M059J (cell line): ENCODE data around the gene CLDN14. TPM values are rescaled to one million over a fixed set of nuclear protein-coding genes. Genes with fewer than 3 reads are reported as not detected.
A peak's percentile ranks its signal among the peaks of the same experiment; 100 is the strongest.

Experiments
- DNase-seq: peaks from one replicate; pipeline ENCODE4 v3.0.0-alpha.2; 2012; ENCODE audit warnings: low read depth
- total RNA-seq: library from RNA; depleted of rRNA; stranded (reverse); fragments of >200 nt; shearing (Covaris generic); gene quantifications from 2 replicates; pipeline ENCODE4 v1.2.3, GENCODE V29; 2014; rRNA removed

Gene CLDN14
- total RNA-seq, 1 experiment from 2014 or later, result not detected

GRCh38 chr21:36433059-36433709 lies 46.7 kb downstream of the CLDN14 start:
- DNase-seq, result no peak

DNA sequence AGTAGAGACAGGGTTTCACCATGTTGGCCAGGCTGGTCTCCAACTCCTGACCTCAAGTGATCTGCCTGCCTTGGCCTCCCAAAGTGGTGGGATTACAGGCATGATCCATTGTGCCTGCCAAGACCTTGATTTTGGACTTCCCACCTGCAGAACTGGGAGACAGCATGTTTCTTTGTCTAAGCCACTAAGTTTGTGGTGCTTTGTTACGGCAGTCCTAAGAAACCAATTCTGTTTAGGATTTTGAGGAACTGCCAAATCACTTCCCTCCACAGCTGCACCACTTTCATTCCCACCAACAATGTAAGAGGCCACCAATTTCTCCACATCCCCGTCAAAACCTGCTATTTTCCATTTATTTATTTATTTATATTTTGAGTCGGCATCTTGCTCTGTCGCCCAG lies 48.7 kb downstream of the CLDN14 start:
- no peak for DNase-seq

DNA sequence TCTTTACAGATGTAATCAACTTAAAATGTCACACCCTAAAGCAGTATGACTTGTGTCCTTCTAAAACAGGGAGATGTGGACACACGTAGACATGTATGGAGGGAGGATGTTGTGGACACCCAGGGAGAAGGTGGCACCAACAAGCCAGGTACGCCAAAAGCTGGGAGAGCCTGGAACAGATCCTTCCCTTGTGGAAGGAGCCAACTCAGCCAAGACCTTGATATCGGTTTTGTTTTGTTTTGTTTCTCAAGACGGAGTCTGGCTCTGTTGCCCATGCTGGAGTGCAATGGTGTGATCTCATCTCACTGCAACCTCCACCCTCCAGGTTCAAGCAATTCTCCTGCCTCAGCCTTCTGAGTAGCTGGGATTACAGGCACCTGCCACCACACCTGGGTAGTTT lies 49.1 kb downstream of the CLDN14 start:
- peak; percentile 54 for DNase-seq

DNA sequence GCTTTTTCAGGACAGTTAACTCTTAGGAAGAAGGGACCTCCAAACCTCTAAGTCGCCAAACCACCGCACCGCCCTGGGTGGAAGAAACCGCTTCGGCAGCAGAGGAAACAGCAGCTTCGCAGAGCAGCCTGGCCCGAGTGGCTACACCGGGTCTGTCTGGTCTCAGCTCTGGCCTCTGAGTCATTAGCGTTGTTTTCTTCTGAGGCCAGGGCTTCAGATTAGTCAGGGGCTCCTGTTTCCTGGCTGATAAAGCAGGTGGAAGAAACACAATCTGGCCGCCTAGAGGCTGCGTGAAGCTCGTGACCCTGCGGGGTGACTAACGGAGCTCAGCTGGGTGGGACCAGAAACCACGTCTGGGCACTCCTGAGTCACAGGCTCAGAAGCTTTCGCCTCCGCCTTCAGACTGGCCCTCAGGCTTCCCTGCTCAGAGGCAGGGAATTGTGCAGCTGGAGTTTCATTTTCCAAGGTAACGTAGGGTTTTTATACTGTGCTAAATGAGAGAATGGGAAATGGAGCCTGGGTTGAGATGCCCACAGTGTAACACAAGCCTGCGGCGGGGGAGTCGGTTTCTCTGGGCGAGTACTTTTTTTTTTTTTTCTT lies 49.9 kb downstream of the CLDN14 start:
- peak; percentile 100 for DNase-seq

GRCh38 chr21:36428761-36429432 lies 51.0 kb downstream of the CLDN14 start:
- DNase-seq, result peak; percentile 26

DNA sequence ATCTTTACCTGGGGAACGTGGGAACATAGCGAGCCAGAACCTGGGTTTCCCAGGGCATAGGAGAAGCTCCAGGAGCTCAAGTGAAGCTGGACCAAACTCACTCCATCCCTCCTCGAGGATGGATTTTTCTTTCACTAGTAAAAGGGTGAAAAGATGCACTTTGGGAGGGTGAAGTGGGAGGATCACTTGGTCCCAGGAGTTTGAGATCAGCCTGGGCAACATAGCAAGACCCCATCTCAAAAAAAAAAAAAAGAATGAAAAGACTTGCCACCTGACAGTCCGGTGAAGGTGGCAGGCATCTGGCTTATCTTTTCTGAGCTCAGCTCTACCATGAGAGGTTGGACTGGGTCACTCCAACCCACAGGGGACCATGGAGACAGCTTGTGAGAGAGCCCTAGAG lies 52.4 kb downstream of the CLDN14 start:
- DNase-seq, result no peak

- no peak for DNase-seq
These were observed 54.6 kb downstream of the CLDN14 start for GRCh38 chr21:36425286-36425685.

GRCh38 chr21:36424592-36424991 lies 55.3 kb downstream of the CLDN14 start:
- no peak for DNase-seq

DNA sequence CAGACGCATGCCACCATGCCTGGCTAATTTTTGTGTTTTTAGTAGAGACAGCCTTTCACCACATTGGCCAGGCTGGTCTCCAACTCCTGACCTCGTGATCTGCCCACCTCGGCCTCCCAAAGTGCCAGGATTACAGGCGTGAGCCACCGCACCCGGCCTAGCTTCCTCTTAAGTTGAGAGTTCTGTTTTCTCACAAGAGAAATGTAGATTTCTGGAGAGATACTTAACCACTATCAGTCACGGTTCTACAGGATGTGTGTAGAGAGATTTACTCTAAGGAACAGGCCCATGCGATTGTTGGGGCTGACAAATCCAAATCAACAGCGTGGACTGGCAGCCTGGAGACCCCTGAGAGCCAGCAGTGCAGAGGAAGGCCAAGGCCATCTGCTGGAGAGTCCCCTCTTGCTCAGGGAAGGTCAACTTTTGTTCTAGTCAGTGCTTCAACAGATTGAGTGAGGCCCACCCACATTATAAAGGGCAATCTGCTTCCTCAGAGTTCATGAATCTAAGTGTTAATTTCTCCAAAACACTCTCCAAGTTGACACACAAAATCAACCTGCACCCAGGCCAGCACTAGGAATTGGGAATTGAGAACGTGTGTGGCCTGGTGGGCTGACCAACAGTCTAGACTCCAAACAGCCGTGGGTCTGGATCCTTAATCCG lies 56.0 kb downstream of the CLDN14 start:
- DNase-seq, result no peak

- DNase-seq, result peak; percentile 73
These were observed 57.4 kb downstream of the CLDN14 start for GRCh38 chr21:36422279-36423098.

DNA sequence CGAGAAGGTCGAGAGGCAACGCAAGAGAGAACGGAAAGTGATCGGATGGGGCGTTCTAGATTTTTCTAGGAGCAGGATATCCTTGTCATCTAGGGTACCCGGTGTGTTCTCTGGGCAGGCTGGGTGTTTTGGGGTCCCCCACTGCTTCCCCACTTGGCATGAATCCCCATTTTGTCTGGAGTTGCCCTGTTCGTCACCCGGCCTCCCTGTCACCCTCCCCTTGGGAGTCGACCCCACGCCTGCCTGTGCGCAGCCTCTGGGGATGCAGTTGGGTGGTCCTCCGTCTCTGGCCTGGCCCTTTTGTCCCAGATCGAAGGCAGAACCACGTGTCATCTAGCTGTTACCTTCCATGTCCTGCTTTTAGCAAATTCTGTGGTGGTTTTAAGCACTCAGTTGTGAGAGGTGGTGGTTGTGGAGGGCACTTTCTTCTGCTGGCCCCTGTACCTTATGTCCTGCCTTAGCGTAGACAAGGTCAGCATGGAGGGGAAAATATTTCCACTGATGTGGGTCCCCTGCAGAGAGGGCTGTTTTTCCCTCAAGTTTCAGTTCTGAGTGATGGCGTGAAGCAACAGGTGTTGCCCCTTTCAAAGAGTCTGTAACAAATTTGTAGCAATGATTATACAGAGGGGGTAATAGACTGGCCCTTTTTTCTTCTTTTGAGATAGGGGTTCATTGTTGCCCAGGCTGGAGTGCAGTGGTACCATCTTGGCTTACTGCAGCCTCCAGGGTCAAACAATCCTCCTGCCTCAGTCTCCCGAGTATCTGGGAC lies 59.2 kb downstream of the CLDN14 start:
- no peak for DNase-seq

- peak; percentile 89 for DNase-seq
These were observed 59.9 kb downstream of the CLDN14 start for GRCh38 chr21:36419996-36420395.

DNA sequence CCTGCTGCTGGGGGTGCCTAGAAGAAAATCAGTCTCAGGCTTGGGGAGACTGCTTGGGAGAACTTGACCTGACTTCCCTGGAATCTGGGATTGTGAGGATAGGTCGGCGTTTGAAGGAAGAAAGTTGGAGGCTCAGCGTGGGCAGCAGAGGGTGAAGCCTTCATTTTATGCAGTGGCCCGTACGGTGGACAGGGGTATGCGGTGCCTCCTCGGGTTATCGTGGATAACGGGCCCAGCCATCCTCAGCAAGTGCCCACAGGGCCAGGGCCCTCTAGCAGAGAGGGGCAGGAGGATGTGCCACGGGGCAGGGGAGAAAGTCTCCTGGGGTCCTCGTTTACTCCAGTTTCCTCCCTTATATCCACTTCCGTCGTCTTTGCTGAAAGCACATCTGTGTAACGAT lies 60.7 kb downstream of the CLDN14 start:
- no peak for DNase-seq

- DNase-seq, result no peak
These were observed 64.5 kb downstream of the CLDN14 start for GRCh38 chr21:36415375-36415774.

GRCh38 chr21:36412916-36413315 lies 67.0 kb downstream of the CLDN14 start:
- DNase-seq, result no peak

DNA sequence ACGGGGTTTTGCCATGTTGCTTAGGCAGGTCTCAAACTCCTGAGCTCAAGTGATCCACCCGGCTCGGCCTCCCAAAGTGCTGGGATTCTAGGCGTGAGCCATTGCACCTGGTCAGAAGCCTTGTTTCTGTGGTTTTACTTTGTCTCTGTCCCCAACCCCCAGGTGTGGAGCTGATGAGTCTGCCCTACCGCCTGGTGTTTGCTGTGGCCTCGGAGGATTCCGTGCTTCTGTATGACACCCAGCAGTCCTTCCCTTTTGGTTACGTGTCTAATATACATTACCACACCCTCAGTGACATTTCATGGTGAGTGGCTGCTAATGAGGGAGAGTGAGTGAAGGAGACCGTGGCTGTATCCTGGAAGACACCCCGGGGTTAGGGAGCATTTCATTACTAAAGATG lies 68.6 kb downstream of the CLDN14 start:
- DNase-seq, result no peak

Other genes starting within 250 kb of the CLDN14 start
- 25.9 and 35.2 TPM in 2 replicates for gene MORC3, start 159.9 kb downstream of the CLDN14 start, total RNA-seq
- gene CHAF1B, start 94.7 kb downstream of the CLDN14 start, total RNA-seq, result 14.4 and 21.4 TPM in 2 replicates
- 0.59 and 1.8 TPM in 2 replicates for gene SIM2, start 219.0 kb upstream of the CLDN14 start, total RNA-seq